AG08395 (cell line): ENCODE data around the gene HSPA8.
"Not testable (repeated sequence)": the region's sequence is repeated elsewhere in the genome, so short reads cannot be mapped to it uniquely, and the experiment has no call there.

Experiments used
- DNase-seq: peaks from one replicate; pipeline ENCODE4 v3.0.0; 2012; ENCODE audit warnings: mixed read lengths, low spot score

The HSPA8 gene

DNA sequence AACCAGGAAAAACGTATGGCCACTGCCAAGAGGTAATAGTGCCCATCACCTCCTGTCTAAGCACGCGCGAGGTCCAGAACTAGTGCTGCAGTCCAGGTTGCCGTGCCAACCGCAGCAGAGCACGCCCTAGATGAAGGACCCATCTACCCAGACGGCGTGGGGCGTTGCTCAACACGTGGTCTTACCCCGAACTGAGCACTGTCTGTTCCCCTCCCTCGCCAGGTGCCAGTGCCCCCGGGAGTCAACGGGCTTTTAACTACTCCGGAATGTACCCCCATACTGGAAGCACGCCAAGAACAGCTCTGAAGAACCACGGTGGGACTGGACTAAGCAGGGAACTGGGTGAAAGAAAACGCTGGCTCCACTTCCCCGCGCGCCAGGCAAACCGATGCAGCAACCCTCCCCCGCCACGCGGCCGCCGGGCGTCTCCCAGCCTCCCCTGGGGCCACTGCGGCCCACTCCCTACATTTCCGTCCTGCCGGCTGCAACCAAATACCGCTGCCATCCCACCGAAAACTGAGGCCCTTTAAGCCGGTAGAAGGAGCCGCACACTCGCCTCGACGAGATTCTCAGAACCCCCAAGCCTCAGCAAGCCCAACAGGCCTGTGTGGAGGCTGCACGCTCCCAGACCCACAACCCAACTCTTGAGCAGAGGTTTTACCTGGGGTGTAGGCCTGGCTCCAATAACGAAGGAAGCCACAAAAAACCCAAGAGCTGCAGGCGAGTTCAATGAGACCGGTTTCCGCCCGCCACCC, at the start of gene HSPA8:
Gene HSPA8 (minus strand): TSS at position 734 of the 755 bp plus-strand sequence. CDS start 812 bp downstream, outside the sequence.
- peak; percentile 22 for DNase-seq

DNA sequence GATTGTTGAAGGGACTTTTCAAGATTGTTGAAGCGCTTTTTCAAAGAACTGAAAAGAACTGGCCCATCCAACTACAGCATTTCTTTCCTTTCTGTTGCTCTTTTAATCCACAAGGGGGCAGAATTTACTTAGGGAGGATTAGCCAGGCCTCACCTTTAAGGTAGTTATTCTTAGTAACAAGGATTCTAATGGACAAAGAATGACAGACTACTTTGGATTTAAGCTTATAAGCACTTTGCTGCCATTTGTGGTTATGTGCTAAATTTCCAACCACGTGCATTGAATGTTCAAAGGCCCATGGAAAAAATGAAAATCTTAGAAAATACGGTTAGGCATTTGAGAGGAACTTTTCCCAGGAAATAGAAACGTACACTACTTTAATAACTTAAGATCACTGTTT, 49.5 kb upstream of the HSPA8 start:
- peak; percentile 45 for DNase-seq

DNA sequence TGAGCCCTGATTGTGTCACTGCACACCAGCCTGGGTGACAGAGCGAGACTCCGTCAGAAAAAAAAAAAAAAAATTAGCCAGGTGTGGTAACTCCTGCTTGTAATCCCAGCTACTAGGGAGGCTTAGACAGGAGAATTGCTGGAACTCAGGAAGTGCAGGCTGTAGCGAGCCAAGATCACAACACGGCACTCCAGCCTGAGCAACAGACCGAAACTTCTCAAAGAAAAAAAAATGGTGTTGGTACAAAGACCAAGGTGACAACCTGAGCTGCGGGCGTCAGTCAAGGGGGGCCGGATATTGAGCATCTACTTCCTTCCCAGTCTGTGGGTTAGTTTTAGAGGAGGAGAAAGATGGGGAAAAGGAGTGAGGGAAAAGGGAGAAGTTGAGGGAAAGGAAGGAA, 48.5 kb upstream of the HSPA8 start:
- DNase-seq = no peak

DNA sequence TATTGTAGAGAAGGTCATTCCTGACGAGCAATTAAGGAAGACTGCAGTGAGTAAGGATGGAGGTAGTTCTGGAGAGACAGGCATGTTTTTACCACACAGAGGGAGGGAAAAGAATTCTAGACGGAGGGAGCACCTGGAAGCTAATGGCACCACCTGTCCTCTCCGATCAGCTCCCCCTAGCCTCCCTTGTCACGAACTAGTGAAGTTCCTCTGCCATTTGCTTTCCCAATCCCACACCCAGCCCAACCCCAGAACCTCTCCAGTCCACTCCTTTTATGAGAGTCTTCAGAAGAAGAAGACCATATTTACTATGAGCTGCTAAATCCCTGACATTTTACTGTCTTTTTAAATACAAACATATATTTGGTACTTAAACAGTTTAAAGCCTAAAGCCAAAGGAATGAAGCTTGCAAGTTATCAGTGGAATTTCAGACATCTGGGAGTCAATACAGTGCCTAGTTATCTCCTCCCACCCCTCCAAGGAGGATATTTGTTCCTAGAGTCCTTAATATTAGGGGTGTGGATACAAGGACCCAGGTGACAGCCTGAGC, 46.1 kb upstream of the HSPA8 start:
- DNase-seq = no peak

DNA sequence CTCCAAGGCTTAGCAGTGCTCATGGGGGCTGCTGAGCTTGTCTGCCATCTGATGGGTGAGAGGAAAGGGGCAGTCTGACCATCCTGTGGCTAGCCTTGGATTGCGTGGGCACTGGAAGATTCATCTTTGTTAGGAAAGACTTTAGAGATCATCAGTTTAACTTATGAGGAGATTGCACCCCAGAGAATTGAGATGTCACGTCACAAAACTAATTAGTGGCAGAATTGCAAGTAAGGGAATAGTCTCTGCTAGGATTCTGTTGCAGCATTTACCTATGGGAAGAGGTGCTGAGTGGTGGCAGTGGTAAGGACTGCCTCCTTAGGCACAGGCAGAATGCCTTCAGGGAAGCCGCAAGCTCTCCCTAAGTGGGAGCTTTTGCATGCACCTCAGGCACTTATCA, 42.8 kb upstream of the HSPA8 start:
- no peak for DNase-seq

DNA sequence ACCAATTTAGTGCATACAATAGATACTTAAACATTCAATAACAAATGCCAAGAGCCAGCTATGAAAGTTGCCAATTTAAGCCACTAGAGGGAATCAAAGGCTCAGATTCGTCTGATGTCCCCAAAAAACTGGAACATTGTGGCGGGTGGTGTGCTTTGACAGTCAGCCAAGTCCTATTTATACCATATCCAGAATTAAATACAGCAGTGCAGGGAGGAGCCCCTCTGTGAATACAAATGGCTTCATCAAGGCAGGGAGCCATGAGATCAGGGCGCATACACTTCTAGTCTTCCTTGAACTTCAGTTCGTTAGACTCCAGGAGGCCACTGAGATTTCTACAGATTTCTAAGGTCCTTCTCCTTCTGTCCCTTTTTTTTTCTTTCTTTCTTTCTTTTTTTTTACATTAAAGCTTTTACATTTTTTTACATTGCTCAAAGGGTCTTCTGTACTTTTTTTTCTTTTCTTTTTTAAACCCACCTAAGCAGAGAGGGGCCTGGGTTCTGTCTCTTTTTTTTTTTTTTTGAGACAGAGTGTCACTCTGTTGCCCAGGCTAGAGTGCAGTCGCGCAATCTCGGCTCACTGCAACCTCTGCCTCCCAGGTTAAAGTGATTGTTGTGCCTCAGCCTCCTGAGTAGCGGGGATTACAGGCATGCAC, 41.5 kb upstream of the HSPA8 start:
- peak; percentile 72 for DNase-seq

DNA sequence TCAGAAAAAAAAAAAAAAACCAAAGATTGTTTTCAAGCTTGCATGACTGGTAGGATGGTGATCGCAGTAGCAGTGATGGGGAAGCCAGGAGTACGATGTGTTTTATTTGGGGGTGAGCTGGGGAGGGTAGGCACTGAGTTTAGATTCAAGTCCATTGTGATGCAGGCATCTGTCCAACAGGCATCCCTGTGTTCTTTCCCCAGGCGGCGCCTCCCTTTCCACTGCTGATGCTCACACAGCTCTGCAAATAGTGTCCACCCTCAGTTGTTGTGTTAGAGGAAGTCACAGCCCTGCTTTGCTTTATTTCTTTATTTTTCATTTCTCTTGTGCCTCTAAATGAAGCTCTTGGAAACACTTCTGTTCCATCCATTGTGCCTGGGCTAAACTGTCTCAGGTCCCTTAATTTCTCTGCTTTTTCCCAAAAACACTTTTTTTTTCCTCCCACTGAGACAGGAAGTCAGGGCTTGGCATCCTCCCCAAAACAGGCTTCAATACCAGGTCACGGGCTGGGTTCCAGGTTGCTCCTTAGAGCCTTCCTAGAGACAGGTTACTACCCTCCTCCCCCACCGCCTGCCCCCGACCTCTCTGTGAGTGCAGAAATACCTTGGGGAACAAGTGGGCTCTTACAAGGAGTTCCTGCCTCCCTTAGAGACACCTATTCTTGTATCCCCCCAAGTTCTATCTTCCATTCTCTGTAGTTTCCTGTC, 38.6 kb upstream of the HSPA8 start:
- no peak for DNase-seq

DNA sequence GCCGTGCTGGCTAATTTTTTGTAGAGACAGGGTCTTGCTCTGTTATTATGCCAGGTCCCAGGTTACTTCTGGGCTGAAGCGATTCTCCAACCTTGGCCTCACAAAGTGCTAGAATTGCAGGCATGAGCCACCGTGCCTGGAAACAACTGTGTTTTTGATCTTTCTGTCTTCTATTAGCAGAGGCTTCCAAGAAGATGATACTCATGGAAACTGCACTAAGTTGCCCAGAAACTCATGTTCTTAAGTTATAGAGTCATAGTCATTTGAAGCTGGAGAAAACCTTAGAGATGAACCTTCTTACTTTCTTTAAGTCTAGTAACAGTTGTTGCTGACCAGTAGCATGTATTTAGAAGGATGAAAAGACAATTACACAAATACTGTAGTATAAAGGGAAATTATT, 37.1 kb upstream of the HSPA8 start:
- DNase-seq = no peak

DNA sequence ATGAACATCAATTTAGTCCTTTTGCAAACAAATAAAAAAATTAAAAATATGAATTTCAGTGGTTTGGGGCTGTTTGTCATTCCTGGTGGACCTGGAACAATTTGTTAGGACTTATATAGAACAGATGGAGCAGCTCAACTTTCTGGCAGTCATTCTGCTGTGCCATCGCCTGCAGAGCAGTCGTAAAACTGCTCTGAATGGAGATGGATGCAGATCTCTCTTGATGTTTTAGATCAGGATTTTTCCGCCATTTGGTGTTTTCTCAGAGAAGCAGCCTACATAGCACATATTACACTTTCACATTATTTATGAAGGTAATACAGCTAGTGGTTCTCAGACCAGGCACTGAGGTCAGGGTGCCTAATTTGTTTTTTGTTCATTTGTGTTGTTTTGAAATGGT, 31.8 kb upstream of the HSPA8 start:
- DNase-seq = no peak

DNA sequence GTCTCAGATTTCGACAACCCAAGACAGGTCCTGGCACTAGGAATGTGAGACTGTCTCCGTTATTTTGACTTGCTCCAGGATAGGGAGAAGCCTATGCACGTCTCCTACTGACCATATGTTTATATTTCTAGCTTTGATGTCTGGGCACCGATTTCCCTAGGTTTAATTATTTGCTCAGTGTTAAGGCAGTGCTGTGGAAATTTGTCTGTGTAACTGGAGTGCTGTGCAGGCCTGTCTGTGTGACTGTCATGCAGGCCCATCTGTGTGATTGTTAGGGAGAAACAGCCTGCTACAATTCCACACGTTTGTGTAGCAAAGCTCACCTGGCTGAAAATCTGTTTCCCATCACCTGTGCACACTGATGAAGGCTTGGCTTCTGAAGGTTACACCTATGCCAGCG, 29.6 kb upstream of the HSPA8 start:
- DNase-seq = no peak

DNA sequence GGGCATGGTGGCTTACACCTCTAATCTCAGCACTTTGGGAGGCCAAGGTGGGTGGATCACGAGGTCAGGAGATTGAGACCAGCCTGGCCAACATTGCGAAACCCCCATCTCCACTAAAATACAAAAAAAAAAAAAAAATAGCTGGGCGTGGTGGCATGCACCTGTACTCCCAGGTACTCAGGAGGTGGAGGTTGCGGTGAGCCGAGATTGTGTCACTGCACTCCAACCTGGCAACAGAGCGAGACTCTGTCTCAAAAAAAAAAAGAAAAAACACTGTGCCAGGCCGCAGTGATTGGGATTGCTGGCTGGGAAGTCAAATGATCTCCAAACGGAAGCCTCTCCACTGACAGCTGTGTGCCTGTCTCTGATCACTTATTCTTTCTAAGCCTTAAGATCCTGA, 28.2 kb upstream of the HSPA8 start:
- not testable (repeated sequence) for DNase-seq

DNA sequence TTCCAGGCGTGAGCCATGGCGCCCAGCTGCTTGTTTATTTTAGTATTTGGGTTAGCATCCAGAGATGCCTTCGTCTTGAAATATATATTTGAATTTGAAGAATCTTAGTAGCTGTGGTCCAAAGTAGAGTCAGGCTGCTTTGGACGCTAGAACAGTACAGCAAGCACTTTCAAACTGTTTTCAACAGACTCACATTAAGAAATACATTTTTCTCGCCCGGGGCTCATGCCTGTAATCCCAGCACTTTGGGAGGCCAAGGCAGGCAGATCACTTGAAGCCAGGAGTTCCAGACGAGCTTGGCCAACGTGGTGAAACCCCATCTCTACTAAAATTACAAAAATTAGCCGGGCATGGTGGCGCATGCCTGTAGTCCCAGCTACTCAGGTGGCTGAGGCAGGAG, 27.0 kb upstream of the HSPA8 start:
- DNase-seq = not testable (repeated sequence)

DNA sequence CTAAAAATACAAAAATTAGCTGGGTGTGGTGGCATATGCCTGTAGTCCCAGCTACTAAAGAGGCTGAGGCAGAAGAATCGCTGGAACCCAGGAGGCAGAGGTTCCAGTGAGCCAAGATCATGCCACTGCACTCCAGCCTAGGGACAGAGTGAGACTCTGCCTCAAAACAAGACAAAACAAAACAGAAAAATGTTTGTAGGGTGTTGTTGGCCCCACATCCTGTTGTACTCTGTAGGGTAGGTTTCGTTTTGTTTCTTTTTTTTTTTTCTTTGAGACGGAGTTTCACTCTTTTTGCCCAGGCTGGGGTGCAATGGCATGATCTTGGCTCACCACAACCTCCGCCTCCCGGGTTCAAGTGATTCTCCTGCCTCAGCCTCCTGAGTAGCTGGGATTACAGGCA, 25.7 kb upstream of the HSPA8 start:
- not testable (repeated sequence) for DNase-seq

DNA sequence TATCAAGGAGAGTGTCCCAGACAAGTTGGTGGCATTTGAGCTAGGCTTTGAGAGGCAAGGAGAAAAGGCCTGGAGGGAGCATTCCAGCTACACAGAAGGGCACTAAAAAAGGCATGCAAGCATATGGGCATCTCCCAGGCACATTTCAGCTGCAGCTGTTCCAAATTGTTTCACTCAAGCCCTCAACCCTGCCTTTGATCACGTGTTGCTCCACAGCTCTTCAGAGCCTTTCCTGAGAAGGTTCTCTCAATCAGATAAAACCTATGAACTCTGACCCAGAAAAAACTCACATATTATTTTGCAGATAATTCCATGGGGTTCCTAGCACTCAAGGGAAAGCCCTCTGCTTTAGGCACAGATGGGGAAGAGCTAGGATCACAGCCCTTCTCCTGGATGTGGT, 24.4 kb upstream of the HSPA8 start:
- no peak for DNase-seq

DNA sequence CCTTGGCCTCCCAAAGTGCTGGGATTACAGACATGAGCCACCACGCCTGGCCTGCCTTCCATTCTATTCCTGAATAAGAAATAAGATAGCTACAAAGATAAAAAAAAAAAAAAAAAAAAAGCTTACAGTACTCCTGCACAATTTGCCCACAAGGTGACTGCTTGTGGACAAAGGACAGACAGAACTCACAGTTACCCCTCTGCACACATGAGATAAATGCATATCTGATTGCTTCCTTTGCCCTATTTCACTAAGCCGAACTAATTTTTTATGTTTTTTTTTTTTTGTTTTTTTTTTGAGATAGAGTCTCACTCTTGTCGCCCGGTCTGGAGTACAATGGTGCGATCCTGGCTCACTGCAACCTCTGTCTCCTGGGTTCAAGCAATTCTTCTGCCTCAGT, 23.6 kb upstream of the HSPA8 start:
- no peak for DNase-seq

DNA sequence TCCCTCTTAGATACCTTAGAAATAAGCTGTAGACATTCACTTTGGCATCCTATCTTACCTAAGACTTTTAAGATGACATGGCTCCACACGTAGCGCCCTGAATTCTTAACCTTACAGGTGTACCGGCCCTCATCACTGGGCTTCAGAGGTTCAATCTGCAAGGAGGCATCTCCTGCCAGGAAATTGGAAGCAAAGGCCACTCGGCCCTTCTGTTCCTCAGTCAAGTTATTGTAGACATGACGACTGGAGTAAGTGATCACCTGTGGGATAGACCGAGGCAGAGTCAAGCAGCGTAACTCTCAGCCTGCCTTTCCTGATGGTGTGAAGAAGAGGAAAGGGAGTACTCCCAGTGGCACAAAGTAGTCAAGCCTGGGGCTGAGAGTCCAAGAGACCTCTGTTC, 22.5 kb upstream of the HSPA8 start:
- no peak for DNase-seq

DNA sequence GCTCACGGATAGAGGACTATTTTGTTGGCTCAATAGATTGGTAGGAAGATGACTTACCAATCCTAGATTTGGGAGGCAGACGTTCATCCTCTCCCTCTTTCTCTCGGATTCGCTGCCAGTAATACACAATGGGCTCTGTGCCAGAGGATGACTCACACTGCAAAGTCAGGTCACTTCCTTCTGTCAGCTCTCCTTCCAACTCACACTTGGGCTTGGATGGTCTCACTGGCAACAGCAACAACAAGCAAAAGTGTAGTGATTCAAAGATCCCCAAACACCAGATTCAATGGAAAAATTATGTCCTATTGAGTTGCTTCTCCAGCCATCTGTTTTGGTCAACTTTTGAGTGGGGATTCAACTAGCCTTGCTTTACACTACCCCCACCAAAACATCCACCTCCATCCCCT, 21.7 kb upstream of the HSPA8 start:
- peak; percentile 93 for DNase-seq

DNA sequence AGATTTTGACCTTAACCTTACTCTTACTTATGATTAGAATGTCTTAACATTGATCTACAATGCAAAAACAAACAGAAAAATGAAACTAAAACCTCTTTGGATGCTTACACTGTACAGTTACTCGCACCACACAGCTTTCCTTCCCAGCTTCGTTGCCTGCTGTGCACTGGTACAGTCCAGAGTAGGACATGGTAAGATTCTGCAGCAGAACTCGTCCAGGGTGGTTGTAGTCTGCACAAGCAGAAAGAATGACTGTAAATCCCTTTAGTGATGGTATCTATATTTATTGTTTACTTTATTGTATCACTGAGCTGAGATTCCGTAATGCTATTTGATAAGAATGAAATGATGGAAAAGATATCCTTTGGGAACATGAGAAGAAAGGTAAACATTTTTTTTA, 21.0 kb upstream of the HSPA8 start:
- no peak for DNase-seq

DNA sequence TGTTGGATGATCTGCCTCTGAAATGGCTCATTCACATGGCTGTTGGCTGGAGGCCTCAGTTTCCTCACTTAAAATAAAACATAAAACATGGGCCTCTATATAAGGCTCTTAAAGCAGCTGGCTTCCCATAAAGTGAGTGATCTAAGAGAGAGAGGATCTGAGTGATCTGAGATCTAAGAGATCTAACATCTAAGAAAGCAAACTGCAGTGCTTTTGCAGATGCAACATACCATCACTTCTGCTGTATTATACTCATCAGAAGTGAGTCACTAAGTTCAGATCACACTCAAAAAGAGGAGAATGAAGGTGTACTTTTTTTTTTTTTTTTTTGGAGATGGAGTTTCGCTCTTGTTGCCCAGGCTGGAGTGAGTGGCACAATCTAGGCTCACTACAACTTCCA, 18.1 kb upstream of the HSPA8 start:
- DNase-seq = no peak

DNA sequence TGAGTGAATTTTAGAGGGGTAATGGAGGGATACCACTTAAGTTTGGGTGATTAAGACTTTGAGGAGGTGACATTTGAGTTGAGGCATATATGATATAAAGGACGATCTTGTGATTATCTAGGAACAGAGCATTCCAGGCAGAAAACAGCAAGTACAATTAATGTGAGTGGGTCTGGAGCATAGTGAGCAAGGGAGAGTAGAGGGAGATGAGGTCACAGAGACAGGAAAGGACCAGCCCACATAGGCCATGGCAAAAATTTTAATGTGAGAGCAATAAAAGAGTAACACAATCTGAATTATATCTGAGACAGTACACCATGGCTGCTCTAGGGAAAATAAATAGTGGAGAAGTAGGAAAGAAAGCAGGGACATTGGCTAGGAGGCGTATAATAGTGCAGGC, 14.5 kb upstream of the HSPA8 start:
- no peak for DNase-seq

DNA sequence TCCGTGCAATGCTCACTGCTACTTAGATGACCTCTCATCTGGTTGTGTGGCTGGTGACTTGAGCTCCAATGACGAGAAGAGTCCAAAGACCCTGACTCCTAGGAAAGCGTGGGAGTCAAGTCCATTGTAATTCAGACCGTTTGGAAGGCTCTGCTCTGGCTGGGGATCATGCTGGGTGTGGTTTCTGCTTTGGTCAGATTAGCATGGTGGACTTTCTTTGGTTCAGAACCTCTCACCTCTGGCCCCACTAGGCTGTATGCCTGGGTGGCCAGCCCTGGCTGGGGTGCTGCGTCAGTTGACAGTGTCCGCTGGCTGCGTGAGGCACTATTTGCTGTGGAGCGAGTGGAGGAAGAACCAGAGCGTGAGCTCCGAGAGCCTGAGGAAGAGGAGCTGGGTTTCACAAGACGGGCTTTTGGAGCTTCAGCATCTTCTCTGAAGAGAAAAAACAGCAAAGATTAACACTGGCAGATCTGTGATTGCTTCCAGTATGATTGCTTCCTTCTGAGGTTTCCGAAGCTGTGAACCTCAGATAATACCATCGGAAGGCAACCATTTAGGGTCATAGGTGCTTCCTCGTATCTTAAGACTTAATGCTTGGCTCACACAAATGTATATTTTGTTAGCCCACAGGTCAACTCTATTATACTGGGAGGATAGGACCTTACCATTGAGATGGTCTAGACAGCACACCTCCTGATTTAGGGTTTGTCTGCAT, 11.6 kb upstream of the HSPA8 start:
- DNase-seq = no peak

DNA sequence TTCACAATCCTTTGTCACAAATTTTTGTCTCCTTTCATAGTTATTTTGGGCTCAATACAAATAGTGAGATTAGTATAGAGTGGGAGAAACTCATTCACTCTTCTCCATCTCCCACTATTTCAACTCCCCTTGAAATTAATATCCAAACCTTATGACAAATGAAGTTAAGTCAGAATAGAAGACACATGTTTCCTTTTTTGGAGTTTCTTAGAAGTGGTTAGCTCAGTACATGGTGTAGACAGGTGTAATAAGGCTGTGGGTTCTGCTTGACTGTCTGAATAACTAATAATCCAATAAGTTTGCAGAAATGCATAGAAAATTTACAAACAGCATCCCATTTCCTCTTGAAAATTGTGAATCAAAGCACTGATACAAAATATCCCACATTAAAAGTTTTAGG, 10.8 kb upstream of the HSPA8 start:
- DNase-seq = no peak
